ENCODE data around the gene C13orf46. TPM values are rescaled to one million over a fixed set of nuclear protein-coding genes. Genes with fewer than 3 reads are reported as not detected.

The C13orf46 gene
- total and polyA plus RNA-seq, 4 donors: 0.10 to 0.17 TPM; not detected in 2

GRCh38 chr13:113934576-113934975 lies 39.3 kb downstream of the C13orf46 start:
- Histone ChIP-seq H3K9ac (ENCODE audit: low read depth in 1 of 2, low read length in 2 of 2) (no peak overlapping the region), H3K4me1 (ENCODE audit: control insufficient read depth in 4 of 4, insufficient read depth in 4 of 4, low read length in 3 of 4) (peaks cover 0 to 2% (median under 1%) of the 10 kb centered on the region in 4 donors), H3K36me3 (ENCODE audit: control insufficient read depth in 4 of 4, insufficient read depth in 3 of 4, low read depth in 1 of 4, low read length in 3 of 4) (no peaks in the 10 kb centered on the region), H3K27ac (ENCODE audit: low read depth in 1 of 2, low read length in 2 of 2) (no peak overlapping the region), H3K27me3 (ENCODE audit: control insufficient read depth in 4 of 4, insufficient read depth in 4 of 4, low read length in 3 of 4) (peaks cover 0 to 4% (median 0%) of the 10 kb centered on the region in 4 donors), H3K9me3 (ENCODE audit: control insufficient read depth in 4 of 4, low read length in 3 of 4) (no peaks in the 10 kb centered on the region), H3K4me3 (ENCODE audit: low read depth in 1 of 3, low read length in 3 of 3) (no peak overlapping the region)
- TF ChIP-seq MAX (IDR thresholded peaks at IDR 0.05): no peak
- TF ChIP-seq REST (IDR thresholded peaks at IDR 0.05): no peak
- TF ChIP-seq RAD21 (IDR thresholded peaks at IDR 0.05): no peak
- TF ChIP-seq YY1 (IDR thresholded peaks at IDR 0.05): no peak
- TF ChIP-seq ZBTB33 (IDR thresholded peaks at IDR 0.05): no peak
- TF ChIP-seq JUND (IDR thresholded peaks at IDR 0.05): no peak
- TF ChIP-seq HNF4G (IDR thresholded peaks at IDR 0.05): no peak
- TF ChIP-seq SP1 (IDR thresholded peaks at IDR 0.05): no peak
- TF ChIP-seq CTCF (IDR thresholded peaks at IDR 0.05; ENCODE audit: low read depth, low read length, missing input control): no peak
- TF ChIP-seq FOXA2 (IDR thresholded peaks at IDR 0.05): no peak
- TF ChIP-seq EGR1 (IDR thresholded peaks at IDR 0.05; ENCODE audit: low read depth in 2 of 2): no peak
- 88% methylated on average over 14 of the region's 14 CpGs for WGBS
- no peak for DNase-seq (ENCODE audit: low spot score)

GRCh38 chr13:113933901-113934300 lies 40.0 kb downstream of the C13orf46 start:
- no peaks in the 10 kb centered on the region for H3K36me3 ChIP-seq (ENCODE audit: control insufficient read depth in 4 of 4, insufficient read depth in 3 of 4, low read depth in 1 of 4, low read length in 3 of 4)
- H3K27me3 ChIP-seq (ENCODE audit: control insufficient read depth in 4 of 4, insufficient read depth in 4 of 4, low read length in 3 of 4): peaks cover 0 to 4% (median 0%) of the 10 kb centered on the region in 4 donors
- H3K27ac ChIP-seq (ENCODE audit: low read depth in 1 of 2, low read length in 2 of 2): no peak overlapping the region
- no peak overlapping the region for H3K4me3 ChIP-seq (ENCODE audit: low read depth in 1 of 3, low read length in 3 of 3)
- H3K9me3 ChIP-seq (ENCODE audit: control insufficient read depth in 4 of 4, low read length in 3 of 4): no peaks in the 10 kb centered on the region
- no peak overlapping the region for H3K9ac ChIP-seq (ENCODE audit: low read depth in 1 of 2, low read length in 2 of 2)
- DNase-seq (ENCODE audit: low spot score): no peak
- 93% methylated on average over 22 of the region's 22 CpGs for WGBS
- no peaks in the 10 kb centered on the region for H3K4me1 ChIP-seq (ENCODE audit: control insufficient read depth in 4 of 4, insufficient read depth in 4 of 4, low read length in 3 of 4)
- TF ChIP-seq NR2F2 (IDR thresholded peaks at IDR 0.05): no peak
- TF ChIP-seq REST (IDR thresholded peaks at IDR 0.05): no peak
- TF ChIP-seq FOXA2 (IDR thresholded peaks at IDR 0.05): no peak
- no peak for TF ChIP-seq GABPA (IDR thresholded peaks at IDR 0.05 in 1 of 2, conservative IDR thresholded peaks at IDR 0.05 in 1 of 2)
- TF ChIP-seq RXRA (IDR thresholded peaks at IDR 0.05): no peak
- TF ChIP-seq JUND (IDR thresholded peaks at IDR 0.05): no peak
- TF ChIP-seq MAX (IDR thresholded peaks at IDR 0.05): no peak
- TF ChIP-seq EGR1 (IDR thresholded peaks at IDR 0.05; ENCODE audit: low read depth in 2 of 2): no peak
- TF ChIP-seq CTCF (IDR thresholded peaks at IDR 0.05; ENCODE audit: low read depth, low read length, missing input control): no peak
- TF ChIP-seq YY1 (IDR thresholded peaks at IDR 0.05): no peak
- TF ChIP-seq ZBTB33 (IDR thresholded peaks at IDR 0.05): no peak
